GM18858 (cell line): ENCODE data around the gene VRK3.

ENCODE experiments used
- ATAC-seq: cut with Tn5 transposase; IDR thresholded peaks from one replicate; pipeline ENCODE4 v1.9.1; 2021; ENCODE audit not compliant: unreplicated experiment

VRK3 gene

DNA sequence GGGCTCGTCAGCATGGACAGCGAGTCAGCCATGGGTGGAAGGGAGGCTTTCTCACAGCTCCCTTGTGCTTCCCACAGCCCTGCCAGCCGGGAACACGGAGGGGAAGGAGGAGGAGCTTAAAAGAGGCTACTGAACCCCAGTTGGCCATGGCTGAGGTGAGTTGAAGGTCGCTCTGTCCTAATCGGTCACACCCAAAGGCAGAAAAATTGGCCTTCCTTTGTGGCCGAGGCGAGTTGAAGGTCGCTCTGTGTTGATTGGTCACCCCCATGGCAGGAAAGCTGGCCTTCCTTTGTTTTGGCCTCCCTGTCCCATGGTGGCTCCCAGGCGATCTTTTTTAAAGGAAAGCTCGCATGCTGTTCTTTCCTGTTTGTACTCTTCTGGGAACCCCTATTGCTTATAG is 5.8 kb upstream of the VRK3 start:
- no peak for ATAC-seq

DNA sequence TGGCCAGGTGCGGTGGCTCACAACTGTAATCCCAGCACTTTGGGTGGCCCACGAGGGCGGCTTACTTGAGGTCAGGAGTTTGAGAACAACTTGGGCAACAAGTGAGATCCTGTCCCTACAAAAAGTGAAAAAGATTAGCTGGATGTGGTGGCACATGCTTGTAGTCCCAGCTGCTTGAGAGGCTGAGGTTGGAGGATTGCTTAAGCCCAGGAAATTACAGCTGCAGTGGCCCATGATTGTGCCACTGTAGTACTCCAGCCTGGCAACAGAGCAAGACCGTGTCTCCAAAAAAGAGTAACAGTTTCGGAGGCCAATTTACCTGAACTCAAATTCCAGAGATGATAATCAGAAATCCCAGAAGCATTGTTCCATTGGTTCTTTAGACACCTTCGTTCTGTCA is 5.1 kb upstream of the VRK3 start:
- no peak for ATAC-seq

DNA sequence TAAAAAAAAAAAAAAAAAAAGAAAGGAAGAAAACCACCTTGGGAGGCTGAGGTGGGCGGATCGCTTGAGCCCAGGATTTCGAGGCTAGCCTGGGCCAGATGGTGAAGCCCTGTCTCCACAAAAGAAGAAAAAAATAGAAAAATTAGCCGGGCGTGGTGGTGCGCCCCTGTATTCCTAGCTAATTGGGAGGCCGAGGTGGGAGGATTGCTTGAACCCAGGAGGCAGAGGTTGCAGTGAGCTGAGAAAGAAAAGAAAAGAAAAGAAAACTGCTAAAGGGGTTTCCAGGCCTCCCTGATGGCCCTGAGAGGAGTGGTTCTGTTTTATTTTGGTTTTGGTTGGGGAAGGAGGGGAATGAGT is 1.4 kb upstream of the VRK3 start:
- no peak for ATAC-seq

DNA sequence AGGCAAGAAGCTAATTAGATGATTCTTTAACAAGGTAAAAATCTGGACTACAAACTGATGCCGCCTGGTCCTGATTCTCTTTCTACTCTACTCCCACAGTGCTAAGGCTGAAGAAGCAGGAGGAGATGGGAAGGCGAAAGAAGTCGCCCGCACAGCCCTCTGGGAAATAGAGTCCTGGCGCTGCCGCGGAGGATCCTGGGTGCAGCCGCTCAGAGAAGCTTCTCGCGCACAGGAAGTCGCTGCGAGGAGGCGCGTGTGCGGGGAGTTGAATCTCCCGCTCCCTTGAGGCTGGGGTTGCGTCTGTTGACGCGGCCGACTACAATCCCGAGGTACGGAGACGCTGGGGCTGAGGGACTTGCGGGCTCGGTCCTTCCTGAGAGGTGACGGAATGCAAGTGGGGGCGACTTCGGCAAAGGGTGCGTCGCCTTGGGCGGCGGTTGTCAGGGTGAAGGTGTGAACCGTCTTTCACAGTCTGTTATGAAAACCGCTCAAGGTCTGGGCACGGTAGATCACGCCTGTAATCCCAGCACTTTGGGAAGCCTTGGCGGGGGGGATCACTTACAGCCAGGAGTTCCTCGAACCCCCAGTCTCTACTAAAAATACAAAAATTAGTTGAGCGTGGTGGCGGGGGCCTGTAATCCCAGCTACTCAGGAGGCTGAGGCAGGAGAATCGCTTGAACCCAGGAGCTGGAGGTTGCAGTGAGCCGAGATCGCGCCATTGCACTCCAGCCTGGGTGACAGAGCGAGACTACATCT is 800 bp upstream of the VRK3 start, which contains the start of gene ZNF473:
Gene ZNF473, plus strand, starts transcription at position 212 of the 756 bp plus-strand sequence. CDS start 5,078 bp downstream, outside the sequence.
- peak; percentile 48 for ATAC-seq

DNA sequence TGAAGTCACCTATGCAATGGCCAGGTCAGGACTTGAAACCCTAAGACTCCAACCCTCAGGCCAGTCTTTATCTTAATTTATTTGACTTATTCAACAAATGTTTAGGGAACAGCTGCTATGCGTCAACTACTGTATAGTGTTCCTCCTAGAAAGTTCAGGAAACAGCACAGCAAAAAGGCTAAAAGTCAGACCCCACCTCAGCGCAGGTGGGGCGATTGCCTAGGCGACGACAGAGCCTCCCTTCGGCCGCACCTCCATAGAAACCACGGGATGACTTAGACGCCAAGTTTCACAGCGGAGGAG is 502 bp downstream of the VRK3 start:
- no peak for ATAC-seq

DNA sequence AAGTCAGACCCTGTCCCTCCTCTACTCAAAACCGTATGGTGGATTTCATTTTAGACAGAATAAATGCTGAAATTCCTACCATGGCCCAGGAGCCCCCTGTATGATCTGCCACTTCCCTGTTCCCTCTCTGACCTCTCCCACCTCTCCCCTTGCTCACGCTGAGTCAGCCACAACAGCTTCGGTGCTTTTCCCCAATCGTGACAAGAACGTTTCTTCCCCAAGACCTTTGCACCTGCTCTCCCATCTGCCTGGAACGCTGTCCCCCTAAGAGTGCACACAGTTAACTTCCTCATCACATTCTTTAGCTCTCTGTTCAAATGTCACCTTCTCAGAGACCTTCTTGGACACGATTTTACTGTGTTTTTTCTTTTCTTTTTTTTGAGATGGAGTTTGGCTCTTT is 2.3 kb downstream of the VRK3 start:
- ATAC-seq: no peak

DNA sequence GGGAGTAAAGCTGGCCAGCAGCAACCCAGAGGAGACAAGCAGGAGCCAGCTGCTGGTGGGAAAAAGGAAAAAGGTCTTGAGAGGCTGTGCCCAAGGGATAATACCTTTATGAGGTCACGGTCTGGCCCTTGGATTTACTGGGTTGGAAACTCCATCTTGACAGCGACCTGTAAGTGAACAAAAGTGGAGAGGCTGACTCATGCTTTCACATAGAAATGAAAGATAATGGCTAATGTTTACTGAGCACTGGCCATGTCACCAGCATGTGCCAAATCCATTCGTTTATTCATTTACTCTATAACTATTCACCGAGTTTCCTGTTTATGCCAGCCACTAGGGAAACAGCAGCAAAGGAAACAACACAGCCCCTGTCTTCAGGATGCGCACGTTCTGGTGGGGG is 4.7 kb downstream of the VRK3 start:
- ATAC-seq: no peak

DNA sequence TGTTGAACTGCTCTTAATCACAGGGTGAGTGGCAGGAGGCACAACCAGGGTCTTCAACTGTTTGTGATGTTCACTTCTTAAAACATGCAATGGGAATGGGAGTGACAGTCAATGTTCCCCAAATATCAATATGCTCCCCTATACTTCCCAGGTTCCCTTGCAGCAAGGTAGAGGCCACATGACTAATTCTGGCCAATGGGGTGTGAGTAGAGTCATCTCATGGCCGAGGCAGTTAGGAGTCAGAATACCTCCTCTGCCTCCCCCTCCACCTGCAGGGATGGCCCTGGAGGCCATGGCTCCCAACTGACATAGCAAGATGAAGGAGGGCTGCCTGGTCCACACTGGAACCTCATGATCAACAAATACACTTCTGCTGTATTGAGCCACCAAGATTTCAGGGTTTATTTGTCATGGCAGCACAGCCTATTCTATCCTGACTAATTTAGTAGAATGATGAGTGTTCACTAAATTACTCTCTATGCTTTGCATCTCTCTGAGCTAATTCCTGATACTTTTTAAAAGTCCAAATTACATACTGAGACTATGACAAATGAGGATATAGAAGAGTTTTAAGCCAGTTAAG is 8.9 kb downstream of the VRK3 start:
- no peak for ATAC-seq

DNA sequence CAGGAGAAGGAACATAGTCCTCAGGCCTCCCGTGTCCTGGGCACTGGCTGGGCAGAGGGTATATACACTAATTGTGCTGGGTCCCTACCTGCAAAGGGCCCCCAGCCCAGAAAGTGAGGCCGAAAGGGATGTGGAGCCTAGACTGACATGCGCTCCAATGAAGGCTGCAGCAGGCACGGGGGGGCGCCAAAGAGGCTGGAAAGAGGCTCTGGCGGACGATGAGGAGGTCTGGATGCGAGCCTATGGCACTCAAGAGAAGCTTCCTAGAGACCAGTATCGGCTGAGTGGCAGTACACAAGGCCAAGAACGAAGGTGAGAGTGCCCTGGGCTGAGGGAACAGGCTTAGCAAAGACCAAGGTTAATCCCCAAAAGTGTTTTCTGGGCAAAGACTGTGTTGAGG is 16.6 kb downstream of the VRK3 start:
- no peak for ATAC-seq

DNA sequence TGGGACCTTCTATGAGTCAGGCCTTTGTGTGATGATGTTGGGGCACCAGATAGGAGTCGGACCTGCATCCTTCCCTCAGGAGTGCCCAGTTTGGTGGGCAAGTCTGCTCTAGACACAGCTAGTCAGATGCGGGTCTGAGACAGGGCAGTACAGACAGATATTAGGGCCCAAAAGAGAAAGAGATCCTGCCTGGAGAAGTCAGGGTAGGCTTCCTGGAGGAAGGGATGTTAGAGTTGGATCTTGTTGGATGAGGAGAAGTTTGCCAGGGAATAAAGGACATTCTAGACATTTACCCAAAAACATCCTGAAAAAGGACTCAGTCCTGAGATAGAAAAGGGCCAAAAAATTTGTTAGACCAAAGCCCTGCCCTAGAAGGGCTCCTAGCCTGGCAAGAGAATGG is 17.2 kb downstream of the VRK3 start:
- no peak for ATAC-seq

DNA sequence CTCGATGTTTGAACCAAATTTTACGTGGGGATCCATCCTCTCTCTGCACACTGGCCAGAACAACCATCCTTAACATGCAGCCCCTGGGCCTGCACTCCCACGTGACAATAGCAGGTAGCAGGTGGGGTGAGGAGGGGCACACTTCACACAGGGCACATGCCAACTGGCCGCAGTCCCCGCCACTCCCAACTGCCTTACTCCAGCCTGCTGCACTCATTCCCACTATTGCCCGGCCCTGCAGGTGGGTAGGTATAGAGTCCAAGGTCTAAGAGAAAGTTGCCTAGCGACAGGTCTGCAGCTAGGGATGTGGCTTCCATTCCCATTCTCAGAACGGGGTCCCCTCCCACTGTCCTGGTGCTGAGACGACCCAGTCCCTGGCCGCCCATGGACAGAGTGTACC is 18.0 kb downstream of the VRK3 start:
- no peak for ATAC-seq

DNA sequence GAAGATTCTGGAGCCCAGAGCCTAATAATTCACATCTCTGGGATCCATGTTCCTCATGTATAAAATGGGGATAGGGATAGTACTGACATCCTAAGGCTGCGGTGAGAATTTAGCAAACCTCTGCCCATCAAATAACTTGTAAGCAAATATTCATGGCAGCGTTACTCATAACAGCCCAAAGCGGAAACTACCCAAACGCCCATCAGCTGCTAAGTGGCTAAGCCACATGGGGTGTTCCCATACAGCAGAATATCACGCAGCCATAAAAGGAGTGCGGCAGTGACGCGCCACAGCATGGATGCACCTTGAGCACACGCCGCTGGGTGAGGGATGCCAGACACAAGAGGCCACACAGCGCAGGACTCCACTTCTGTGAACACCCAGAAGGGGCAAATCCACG is 19.7 kb downstream of the VRK3 start:
- no peak for ATAC-seq

DNA sequence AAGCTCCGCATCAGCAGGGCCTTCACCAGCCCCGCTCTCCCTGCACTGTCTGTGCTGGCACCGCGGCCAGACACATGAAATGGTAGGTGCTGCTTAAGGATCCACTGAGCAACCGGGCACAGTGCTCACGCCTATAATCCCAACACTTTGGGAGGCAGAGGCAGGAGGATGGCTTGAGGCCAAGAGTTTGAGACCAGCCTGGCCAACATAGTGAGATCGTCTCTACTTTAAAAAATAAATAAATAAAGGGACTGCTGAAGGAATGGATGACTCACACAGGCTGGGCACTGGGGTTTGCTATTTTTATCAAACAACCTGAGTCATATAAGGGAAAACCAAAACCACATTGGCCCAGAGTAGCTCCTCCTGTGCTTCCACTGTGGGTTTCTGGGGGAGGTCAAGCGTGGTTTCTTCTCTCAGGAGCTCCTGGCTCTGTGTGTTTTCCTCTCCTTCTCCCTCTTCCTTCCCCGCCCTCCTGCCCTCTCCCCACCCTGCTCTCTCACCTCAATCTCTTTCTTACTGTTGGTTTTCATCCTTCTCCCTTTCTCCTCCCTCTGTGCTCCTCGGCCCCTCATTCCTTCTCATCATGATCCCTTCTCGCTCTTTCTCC is 21.3 kb downstream of the VRK3 start:
- no peak for ATAC-seq

DNA sequence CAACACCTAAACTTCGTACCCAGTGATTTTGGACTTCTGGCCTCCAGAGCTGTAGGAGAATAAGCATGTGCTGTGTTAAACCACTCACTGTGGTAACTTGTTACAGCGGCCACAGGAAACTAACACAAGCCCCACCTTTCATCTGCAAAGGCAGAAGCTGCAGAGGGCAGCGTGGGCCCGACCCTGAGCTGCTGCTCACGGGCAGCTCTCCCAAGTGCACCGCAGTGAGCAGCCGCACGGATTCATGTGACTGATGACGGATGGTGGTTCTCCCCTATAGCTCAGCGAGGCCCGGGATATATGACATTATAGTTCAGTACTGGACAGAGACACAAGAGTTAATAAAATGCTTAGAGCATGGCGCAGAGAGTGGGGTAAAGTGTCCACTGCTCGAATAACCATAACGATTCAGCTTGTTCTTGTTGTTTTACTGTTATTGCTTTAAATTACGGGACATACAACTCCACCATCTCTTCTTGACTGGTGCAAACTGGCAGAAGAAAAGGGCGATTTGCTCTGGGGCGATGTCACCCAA is 21.9 kb downstream of the VRK3 start:
- no peak for ATAC-seq

DNA sequence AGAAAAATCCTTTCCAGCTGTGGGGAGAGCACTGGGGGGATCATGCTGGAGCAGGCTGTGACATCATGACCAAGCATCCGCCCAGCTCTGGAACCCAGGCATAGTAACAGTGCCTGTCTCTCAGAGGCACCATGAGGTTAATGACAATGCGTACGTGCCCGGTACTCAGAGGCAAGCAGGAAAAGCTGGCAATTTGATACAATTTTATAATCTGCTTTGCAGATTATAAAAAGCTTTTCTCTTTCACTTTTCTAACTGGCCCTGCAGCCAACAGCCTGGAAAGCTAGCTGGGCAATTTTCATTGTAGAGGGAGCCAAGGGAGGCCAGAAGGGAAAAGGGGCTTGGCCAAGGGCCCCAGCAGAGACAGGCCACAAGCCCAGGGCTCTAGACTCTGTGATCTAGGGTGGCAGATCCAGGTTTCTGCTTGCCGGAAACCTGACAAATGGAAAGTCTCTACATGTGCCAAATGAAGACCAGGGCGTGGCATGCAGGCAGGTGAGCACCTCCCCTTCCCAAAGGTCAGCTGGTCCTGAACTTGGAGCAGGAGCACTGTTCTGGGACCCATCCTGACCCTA is 22.7 kb downstream of the VRK3 start:
- no peak for ATAC-seq

DNA sequence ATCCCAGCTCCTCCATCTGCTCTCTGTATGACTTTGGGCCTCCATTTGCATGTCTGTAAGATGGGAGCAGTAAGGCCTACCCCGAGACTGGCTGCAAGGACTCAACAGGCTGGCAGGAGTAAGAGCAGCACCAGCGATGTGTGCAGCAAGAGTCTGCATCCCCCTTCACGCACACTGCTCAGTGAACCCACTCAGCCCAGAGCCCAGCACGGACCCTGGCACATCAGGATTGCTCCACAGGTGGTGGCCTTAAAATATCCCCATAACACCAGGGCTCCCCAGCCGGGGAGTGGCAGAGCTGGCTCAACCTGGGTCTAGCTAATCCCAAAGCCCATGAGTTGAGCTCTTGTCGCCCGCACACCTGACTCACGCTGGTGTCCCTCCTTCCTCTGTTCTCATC is 23.4 kb downstream of the VRK3 start:
- no peak for ATAC-seq

DNA sequence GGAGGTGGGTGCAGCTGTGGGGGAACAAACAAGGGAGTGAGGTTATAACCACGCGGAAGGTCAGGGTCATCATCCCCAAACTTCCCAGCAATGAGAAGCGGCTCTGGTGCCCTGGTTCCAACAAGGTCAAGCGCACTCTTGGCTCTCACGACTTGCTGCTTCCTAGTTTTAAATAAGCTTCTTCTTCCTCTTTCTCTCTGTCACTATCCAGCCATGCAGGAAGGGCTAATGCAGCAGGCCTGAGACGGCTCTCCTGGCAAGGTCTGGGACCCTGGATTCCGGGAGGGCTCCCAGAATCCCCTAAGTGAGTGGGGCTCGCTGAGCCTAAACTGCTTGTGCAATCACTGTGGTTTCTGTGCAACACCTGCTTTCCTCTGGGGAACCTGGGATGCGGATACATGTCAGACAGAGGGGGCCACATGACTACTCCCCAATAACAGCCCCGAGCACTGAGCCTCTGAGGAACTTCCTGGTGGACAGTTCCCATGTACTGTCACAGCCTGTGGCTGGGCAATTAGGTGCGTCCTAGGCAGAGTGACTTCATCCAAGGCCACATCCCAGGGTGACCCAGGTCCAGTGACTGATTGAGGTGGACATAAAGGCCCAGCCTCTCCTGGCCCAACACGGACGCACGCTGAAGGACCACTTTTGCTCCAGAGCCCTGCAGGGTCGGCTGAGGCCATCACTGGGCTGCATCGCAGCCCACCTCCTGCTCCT is 24.2 kb downstream of the VRK3 start:
- no peak for ATAC-seq

DNA sequence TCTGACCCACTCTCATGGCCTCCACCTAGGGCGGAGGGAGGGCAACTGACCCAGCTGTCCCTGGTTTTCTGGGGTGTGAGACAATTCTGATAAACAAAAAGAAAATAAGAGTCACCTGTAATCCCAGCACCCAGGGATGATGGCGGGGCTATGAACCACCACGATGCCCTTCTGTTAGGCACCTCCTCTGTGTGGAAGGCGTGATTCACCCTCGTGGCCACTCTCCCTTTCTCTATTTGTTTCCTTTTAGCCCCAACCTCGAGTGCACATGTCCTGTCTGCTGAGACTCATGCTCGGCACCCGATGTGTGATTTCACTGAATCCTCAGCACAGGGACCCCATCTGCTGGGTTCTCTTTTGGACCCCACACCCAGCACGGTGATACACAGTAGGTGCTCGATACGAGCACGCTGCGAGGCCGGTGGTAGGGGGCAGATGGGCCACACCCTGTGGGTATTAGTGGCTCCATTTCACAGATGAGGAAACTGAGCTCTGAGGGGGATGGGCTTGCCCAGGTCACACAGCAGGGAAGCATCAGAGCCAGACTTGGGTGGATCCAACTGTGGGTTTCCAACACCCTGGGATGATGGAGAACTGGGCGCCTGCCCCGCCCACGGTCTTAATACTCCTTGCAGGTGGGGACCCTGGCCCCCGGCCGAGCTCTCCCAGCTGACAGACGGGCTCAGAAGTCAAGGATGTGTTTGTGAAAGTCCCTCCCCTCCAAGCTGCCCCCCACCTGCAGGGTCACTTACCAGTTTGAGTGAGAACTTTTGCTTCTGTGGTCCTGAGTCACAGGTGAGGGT is 24.9 kb downstream of the VRK3 start:
- no peak for ATAC-seq

DNA sequence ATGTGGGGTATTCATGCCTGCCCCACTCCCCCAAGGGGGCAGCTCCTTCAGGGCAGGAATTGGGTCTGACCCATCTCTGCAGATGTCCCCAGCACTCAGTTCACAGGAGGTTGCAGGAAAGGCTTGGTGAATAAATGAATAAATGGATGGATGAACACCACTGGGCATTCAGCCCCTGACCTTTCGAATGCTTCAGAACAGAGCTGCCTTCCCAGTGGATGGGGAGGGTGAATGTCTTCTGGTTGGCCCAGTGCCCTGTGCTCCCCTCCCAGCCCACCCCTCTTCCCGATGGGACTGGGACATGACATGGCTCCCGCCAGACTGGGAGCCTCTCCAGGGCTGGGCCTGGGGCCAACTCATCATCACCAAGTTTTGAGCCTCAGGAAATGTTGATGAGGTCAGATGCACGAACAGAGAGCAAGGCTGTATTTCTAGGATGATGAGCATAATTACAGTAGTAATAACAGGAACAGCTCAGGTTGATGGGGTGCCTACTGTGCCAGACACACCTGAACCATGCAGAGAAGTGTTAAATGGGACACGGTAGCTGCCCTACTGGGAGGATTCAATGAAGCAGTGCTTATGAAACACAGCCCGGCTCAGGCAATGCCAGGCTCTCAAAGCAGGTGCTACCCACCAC is 25.7 kb downstream of the VRK3 start:
- ATAC-seq: no peak

DNA sequence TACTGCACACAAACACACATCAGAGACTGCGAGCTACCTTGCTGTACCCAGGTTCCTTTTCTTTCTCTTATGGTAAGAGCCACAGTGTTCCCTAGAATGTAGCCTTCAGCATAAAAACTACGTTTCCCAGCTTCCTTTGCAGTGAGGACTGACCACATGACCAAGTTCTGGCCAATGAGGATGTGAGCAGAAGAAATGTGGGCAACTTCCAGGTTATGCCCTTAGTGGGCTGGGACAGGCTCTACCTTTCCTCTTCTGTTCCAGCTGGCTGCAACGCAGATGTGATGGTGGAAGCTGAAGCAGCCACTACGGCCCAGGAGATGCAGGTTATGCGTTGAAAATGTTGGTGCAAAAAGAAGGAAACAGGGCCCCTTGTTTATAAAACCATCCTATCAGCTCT is 27.5 kb downstream of the VRK3 start:
- no peak for ATAC-seq
